NCI-H1436 treated with DMSO at 0.1 percent for 48 hours (cell line): ENCODE measurements around the gene AHCYL2.
"Not testable (repeated sequence)": the region's sequence is repeated elsewhere in the genome, so short reads cannot be mapped to it uniquely, and the experiment has no call there.

Experiments
- DNase-seq: peaks from one replicate; lab custom pipeline; 2025; lab: John Stamatoyannopoulos, UW

AHCYL2 gene

GRCh38 chr7:129426482-129426881 lies 201.7 kb downstream of the AHCYL2 start:
- no peak for DNase-seq

- DNase-seq: no peak
These were observed 202.8 kb downstream of the AHCYL2 start for GRCh38 chr7:129427526-129428045.

- DNase-seq: no peak
These were observed 207.2 kb downstream of the AHCYL2 start for GRCh38 chr7:129431911-129432643.

GRCh38 chr7:129433847-129434674 lies 209.2 kb downstream of the AHCYL2 start, which contains the start of gene STRIP2:
TSS of gene STRIP2 (plus strand) at chr7:129434432. CDS start at chr7:129434473, 41 bp downstream.
- DNase-seq: peak; percentile 41

GRCh38 chr7:129434675-129435318 lies 210.0 kb downstream of the AHCYL2 start:
- no peak for DNase-seq

- no peak for DNase-seq
These were observed 210.6 kb downstream of the AHCYL2 start for GRCh38 chr7:129435414-129435829.

GRCh38 chr7:129436335-129436923 lies 211.6 kb downstream of the AHCYL2 start:
- DNase-seq: no peak

GRCh38 chr7:129437190-129437589 lies 212.4 kb downstream of the AHCYL2 start:
- DNase-seq: no peak

GRCh38 chr7:129438281-129438838 lies 213.5 kb downstream of the AHCYL2 start:
- DNase-seq: no peak

- DNase-seq: no peak
These were observed 214.2 kb downstream of the AHCYL2 start for GRCh38 chr7:129438839-129439651.

GRCh38 chr7:129439963-129440625 lies 215.3 kb downstream of the AHCYL2 start:
- DNase-seq: no peak

- DNase-seq: no peak
These were observed 218.8 kb downstream of the AHCYL2 start for GRCh38 chr7:129443612-129444011.

- DNase-seq: not testable (repeated sequence)
These were observed 219.9 kb downstream of the AHCYL2 start for GRCh38 chr7:129444776-129445175.

- DNase-seq: not testable (repeated sequence)
These were observed 222.1 kb downstream of the AHCYL2 start for GRCh38 chr7:129446925-129447324.

GRCh38 chr7:129447445-129447844 lies 222.6 kb downstream of the AHCYL2 start:
- DNase-seq: not testable (repeated sequence)

GRCh38 chr7:129448608-129449007 lies 223.8 kb downstream of the AHCYL2 start:
- DNase-seq: not testable (repeated sequence)

- no peak for DNase-seq
These were observed 225.5 kb downstream of the AHCYL2 start for GRCh38 chr7:129450295-129450694.

- no peak for DNase-seq
These were observed 227.9 kb downstream of the AHCYL2 start for GRCh38 chr7:129452589-129453231.

- DNase-seq: no peak
These were observed 228.8 kb downstream of the AHCYL2 start for GRCh38 chr7:129453510-129454248.
